IMR-90 (cell line): ENCODE data around the gene CYLC2. TPM values are rescaled to one million over a fixed set of nuclear protein-coding genes. Genes with fewer than 3 reads are reported as not detected.

ENCODE experiments used
- ATAC-seq: fragments of 200-7000 bp; cut with Tn5 transposase; 2 replicates; pipeline ENCODE4 v1.9.1; 2020; ENCODE audit warnings: low read depth, mild to moderate bottlenecking, moderate library complexity
- BruUV-seq: library from RNA; stranded (reverse); fragments of 400-500 nt; replicated peaks from 2 replicates; lab custom pipeline; 2021; lab: Mats Ljungman, UMichigan
- CTCF ChIA-PET: fragments of 300-600 bp; formaldehyde crosslinking; extraction: SDS; loops from one replicate; lab custom pipeline; 2021; ENCODE audit warnings: antibody characterized with exemption; lab: Yijun Ruan, JAX
- POLR2A ChIA-PET: fragments of 300-600 bp; sonication (Branson Sonifier 250); formaldehyde crosslinking; loops from one replicate; lab custom pipeline; 2022; ENCODE audit warnings: antibody characterized with exemption; ENCODE audit not compliant: unreplicated experiment; lab: Charles Lee
- DNase-seq: peaks from one replicate; pipeline ENCODE4 v3.0.0; 2013
- H2AFZ ChIP-seq: replicated peaks from 2 replicates; pipeline ENCODE3; 2013; ENCODE audit warnings: low read length, mild to moderate bottlenecking; ENCODE audit not compliant: poor library complexity
- H2AK5ac ChIP-seq: 2 replicates; pipeline ENCODE4 v1.6.1; 2013; ENCODE audit warnings: low read depth, low read length, inconsistent platforms
- H2AK9ac ChIP-seq: replicated peaks from 2 replicates; pipeline ENCODE3; 2013; ENCODE audit warnings: mild to moderate bottlenecking, low read depth, low read length, moderate library complexity; ENCODE audit not compliant: poor library complexity
- H2BK120ac ChIP-seq: 2 replicates; pipeline ENCODE4 v1.6.1; 2013; ENCODE audit warnings: low read depth, low read length, inconsistent platforms
- H2BK15ac ChIP-seq: 3 replicates; pipeline ENCODE4 v1.6.1; 2013; ENCODE audit warnings: low read depth, low read length, inconsistent platforms
- H2BK20ac ChIP-seq: 2 replicates; pipeline ENCODE4 v1.6.1; 2013; ENCODE audit warnings: low read depth, mild to moderate bottlenecking, inconsistent platforms, low read length, moderate library complexity
- H2BK5ac ChIP-seq: 2 replicates; pipeline ENCODE4 v1.6.1; 2013; ENCODE audit warnings: mild to moderate bottlenecking, low read depth, low read length, inconsistent platforms; ENCODE audit not compliant: poor library complexity, severe bottlenecking
- H3K14ac ChIP-seq: replicated peaks from 2 replicates; pipeline ENCODE4 v1.6.1; 2013; ENCODE audit warnings: low read depth, low read length, inconsistent platforms
- H3K18ac ChIP-seq: 2 replicates; pipeline ENCODE4 v1.6.1; 2013; ENCODE audit warnings: low read depth, low read length, control low read depth
- H3K23ac ChIP-seq: 2 replicates; pipeline ENCODE4 v1.6.1; 2013; ENCODE audit warnings: low read depth, low read length, inconsistent platforms
- H3K27ac ChIP-seq: 2 replicates; pipeline ENCODE4 v1.5.1; 2013; ENCODE audit warnings: mild to moderate bottlenecking, control low read depth, low read length; ENCODE audit not compliant: insufficient read depth
- H3K27me3 ChIP-seq: 2 replicates; pipeline ENCODE4 v1.6.1; 2013; ENCODE audit warnings: low read length; ENCODE audit not compliant: control insufficient read depth, insufficient read depth
- H3K36me3 ChIP-seq: 2 replicates; pipeline ENCODE4 v1.6.1; 2013; ENCODE audit warnings: low read length, mixed read lengths; ENCODE audit not compliant: control insufficient read depth, insufficient read depth
- H3K4ac ChIP-seq: 2 replicates; pipeline ENCODE4 v1.6.1; 2013; ENCODE audit warnings: low read depth, low read length, inconsistent platforms
- H3K4me1 ChIP-seq: 2 replicates; pipeline ENCODE4 v1.6.1; 2013; ENCODE audit warnings: low read length, mixed read lengths; ENCODE audit not compliant: control insufficient read depth, insufficient read depth
- H3K4me2 ChIP-seq: 2 replicates; pipeline ENCODE4 v1.6.1; 2013; ENCODE audit warnings: low read depth, mild to moderate bottlenecking, control low read depth, low read length, moderate library complexity
- H3K4me3 ChIP-seq: 2 replicates; pipeline ENCODE4 v1.5.1; 2013; ENCODE audit warnings: low read depth, mild to moderate bottlenecking, control low read depth, low read length, moderate library complexity; ENCODE audit not compliant: insufficient read depth
- H3K56ac ChIP-seq: 2 replicates; pipeline ENCODE4 v1.6.1; 2013; ENCODE audit warnings: low read length, inconsistent platforms; ENCODE audit not compliant: insufficient read depth; ENCODE audit errors: extremely low read depth
- H3K79me1 ChIP-seq, 2 experiments: 2 replicates each; pipeline ENCODE4 v1.6.1; 2013; ENCODE audit warnings: low read length in 2 of 2, inconsistent platforms in 1 of 2, low read depth in 1 of 2
- H3K9ac ChIP-seq: 2 replicates; pipeline ENCODE4 v1.6.1; 2013; ENCODE audit warnings: low read depth, low read length, control low read depth
- H3K9me1 ChIP-seq: 2 replicates; pipeline ENCODE4 v1.6.1; 2013; ENCODE audit warnings: low read length, inconsistent platforms; ENCODE audit not compliant: insufficient read depth
- H3K9me3 ChIP-seq: 2 replicates; pipeline ENCODE4 v1.6.1; 2013; ENCODE audit warnings: low read length; ENCODE audit not compliant: control insufficient read depth, insufficient read depth
- H4K20me1 ChIP-seq: 2 replicates; pipeline ENCODE4 v1.6.1; 2013; ENCODE audit warnings: low read length, inconsistent platforms; ENCODE audit not compliant: insufficient read depth
- H4K5ac ChIP-seq: 2 replicates; pipeline ENCODE4 v1.6.1; 2013; ENCODE audit warnings: mild to moderate bottlenecking, low read depth, low read length, control low read depth
- H4K8ac ChIP-seq, 2 experiments: 2 replicates each; pipeline ENCODE4 v1.6.1; 2013; ENCODE audit warnings: low read depth in 2 of 2, low read length in 2 of 2, control low read depth in 1 of 2, inconsistent platforms in 1 of 2
- H4K91ac ChIP-seq: 2 replicates; pipeline ENCODE4 v1.6.1; 2013; ENCODE audit warnings: low read depth, low read length, inconsistent platforms; ENCODE audit not compliant: insufficient read depth
- RCOR1 ChIP-seq: IDR thresholded peaks from 2 replicates; pipeline ENCODE4 v1.6.1; 2012; ENCODE audit warnings: mild to moderate bottlenecking, low read length, improper control_type of control experiment; ENCODE audit not compliant: insufficient replicate concordance
- WGBS, 2 experiments: methylation state at CpG; one replicate each; pipeline versions ENCODE4 v1.1.5 to v1.1.7; 2013; ENCODE audit warnings: missing lambda C conversion rate in 2 of 2; ENCODE audit not compliant: insufficient read length in 1 of 2; ENCODE audit errors: extremely low coverage in 2 of 2; 5-methylcytosine and 5-hydroxymethylcytosine counted together
- dilution Hi-C: fragments of 300-500 bp; cut with HindIII; formaldehyde crosslinking; loops from one replicate; pipeline ENCODE4 v1.14.3; 2018; ENCODE audit warnings: low sequenced_read_pairs; ENCODE audit not compliant: unreplicated experiment
- in situ Hi-C: fragments of 300-500 bp; cut with MboI; formaldehyde crosslinking; loops from 3 replicates; pipeline ENCODE4 v1.14.3; 2019; ENCODE audit warnings: low sequenced_read_pairs, inconsistent platforms, mixed read lengths
- intact Hi-C: fragments of 100-400 bp; cut with micrococcal nuclease; formaldehyde crosslinking; loops from 2 replicates; pipeline ENCODE4 v1.10.0; 2022
- polyA plus RNA-seq, 3 experiments: library from polyadenylated mRNA; depleted of rRNA; stranded (reverse); fragments of >200 nt; gene quantifications; 2 replicates each; pipeline ENCODE4 v1.2.3, GENCODE V29; 2012; ENCODE audit warnings: low replicate concordance in 1 of 3
- total RNA-seq: library from RNA; depleted of rRNA; stranded (reverse); fragments of >200 nt; gene quantifications from 2 replicates; pipeline ENCODE4 v1.2.3, GENCODE V29; 2012

CYLC2 gene
- total and polyA plus RNA-seq, 2 of the 4 experiments (the other 2 are of a cell fraction) = not detected

DNA sequence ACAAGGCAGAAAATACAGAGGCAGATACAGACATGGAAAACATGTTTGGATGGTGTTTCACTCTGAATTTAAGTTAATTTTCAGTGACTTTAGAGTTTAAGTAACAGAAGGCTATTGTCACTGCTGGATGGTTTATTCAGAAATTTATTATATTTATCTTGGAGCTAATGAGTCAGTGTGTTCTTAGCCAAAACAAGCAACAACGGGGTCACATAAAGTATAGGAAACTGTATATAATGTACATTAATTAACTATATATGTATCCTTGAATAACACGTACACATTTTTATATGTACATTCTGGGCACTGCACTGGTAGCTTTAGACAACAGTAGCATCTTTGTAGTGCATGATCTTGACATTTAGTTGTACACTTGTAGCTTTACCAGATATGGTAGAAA lies 30.7 kb downstream of the CYLC2 start:
- H2AFZ ChIP-seq = no peak overlapping the region
- no peak overlapping the region for H3K4ac ChIP-seq
- H3K56ac ChIP-seq = no peak overlapping the region
- H2BK5ac ChIP-seq = no peak overlapping the region
- H3K14ac ChIP-seq = no peak overlapping the region
- H2AK9ac ChIP-seq = no peak overlapping the region
- H3K9ac ChIP-seq = no peak overlapping the region
- H2BK15ac ChIP-seq = no peak overlapping the region
- no peaks in the 10 kb centered on the region for H4K20me1 ChIP-seq
- H3K9me1 ChIP-seq = no peaks in the 10 kb centered on the region
- no peak overlapping the region for H4K91ac ChIP-seq
- H3K79me1 ChIP-seq = no peaks in the 10 kb centered on the region
- no peaks in the 10 kb centered on the region for H3K36me3 ChIP-seq
- dilution Hi-C loops = no loop called here
- no peak overlapping the region for H3K4me3 ChIP-seq
- no peak overlapping the region for H2BK120ac ChIP-seq
- DNase-seq (no peak), ATAC-seq (no peak)
- no peak overlapping the region for H3K4me2 ChIP-seq
- H3K27ac ChIP-seq = no peak overlapping the region
- no CpG with 5 or more reads among the region's 2 CpGs for WGBS, 2 experiments
- intact Hi-C loops = no loop called here
- ChIA-PET POLR2A (no interaction called here), CTCF (no interaction called here)
- no peak for TF ChIP-seq RCOR1
- H4K8ac ChIP-seq = no peak overlapping the region
- in situ Hi-C loops = no loop called here
- H2BK20ac ChIP-seq = no peak overlapping the region
- no TSS peak for BruUV-seq
- H3K9me3 ChIP-seq = peaks cover 14% of the 10 kb centered on the region
- H3K27me3 ChIP-seq = no peaks in the 10 kb centered on the region
- no peak overlapping the region for H2AK5ac ChIP-seq
- no peak overlapping the region for H3K23ac ChIP-seq
- no peaks in the 10 kb centered on the region for H3K4me1 ChIP-seq
- H3K18ac ChIP-seq = no peak overlapping the region
- no peak overlapping the region for H4K5ac ChIP-seq
